H1 (cell line): ENCODE data around the gene SLC17A3.

ENCODE experiments used
- CTCF ChIP-seq, 3 experiments: IDR thresholded peaks; 1 replicate in 2 of 3; 2 replicates in 1 of 3; pipeline versions ENCODE4 v1.5.1 to v1.6.1; 2011; ENCODE audit warnings: low read length in 3 of 3, mild to moderate bottlenecking in 3 of 3, inconsistent platforms in 2 of 3, low read depth in 1 of 3, moderate library complexity in 1 of 3; ENCODE audit not compliant: insufficient read depth in 1 of 3; ENCODE audit errors: control extremely low read depth in 1 of 3
- POLR2A ChIP-seq, 2 experiments: IDR thresholded peaks; 1 replicate in 1 of 2; 2 replicates in 1 of 2; pipeline ENCODE4 v1.6.1; 2011; ENCODE audit warnings: low read depth in 2 of 2, low read length in 2 of 2, mild to moderate bottlenecking in 2 of 2; ENCODE audit errors: control extremely low read depth in 1 of 2
- TEAD4 ChIP-seq: IDR thresholded peaks from 2 replicates; pipeline ENCODE4 v1.6.1; 2012; ENCODE audit warnings: low read depth, low read length, inconsistent platforms, mixed read lengths

GRCh38 chr6:25892877-25893276, 18.8 kb upstream of the SLC17A3 start:
- no peak for TF ChIP-seq POLR2A (IDR thresholded peaks at IDR 0.05; ENCODE audit: control extremely low read depth in 1 of 2, low read depth in 2 of 2, low read length in 2 of 2)
- TF ChIP-seq TEAD4, result no peak
- no peak for TF ChIP-seq CTCF (IDR thresholded peaks at IDR 0.05; ENCODE audit: control extremely low read depth in 1 of 3, insufficient read depth in 1 of 3, low read depth in 1 of 3, low read length in 3 of 3)
